ENCODE results near the gene SETD5. TPM values are rescaled to one million over a fixed set of nuclear protein-coding genes. Genes with fewer than 3 reads are reported as not detected.

The SETD5 gene
- total RNA-seq, 1 experiment from 2014 or later, result 151 TPM

- peaks cover 5% of the 10 kb centered on the region for H3K36me3 ChIP-seq (ENCODE audit: insufficient read depth, low read length, poor library complexity, severe bottlenecking)
- H3K27me3 ChIP-seq (replicated peaks; ENCODE audit: insufficient read depth, low read depth, low read length, poor library complexity), result no peaks in the 10 kb centered on the region
- H3K4me1 ChIP-seq (ENCODE audit: insufficient read depth, low read length, poor library complexity, severe bottlenecking), result peaks cover 6% of the 10 kb centered on the region
- H3K4me3 ChIP-seq (ENCODE audit: low read depth, low read length, poor library complexity, severe bottlenecking), result no peak overlapping the region
- no peak for DNase-seq (ENCODE audit: low spot score)
- intact Hi-C loops (cut with micrococcal nuclease; ENCODE audit: unreplicated experiment), result no loop called here
- BruUV-seq (replicated peaks), result no TSS peak
- H3K9me3 ChIP-seq (ENCODE audit: low read depth, low read length, poor library complexity, severe bottlenecking), result no peaks in the 10 kb centered on the region
- CTCF ChIA-PET, result no interaction called here
- H3K27ac ChIP-seq (ENCODE audit: low read depth, low read length, poor library complexity, severe bottlenecking), result no peak overlapping the region
- TF ChIP-seq EZH2 (IDR thresholded peaks at IDR 0.05; ENCODE audit: borderline replicate concordance, low read depth, low read length, poor library complexity, severe bottlenecking) (no peak), CTCF (conservative IDR thresholded peaks at IDR 0.05; ENCODE audit: low read depth, low read length) (no peak)
- POLR2A ChIA-PET (ENCODE audit: low non-redundant PET), result no interaction called here
Measured at GRCh38 chr3:9411302-9411701, 13.9 kb downstream of the SETD5 start.

DNA sequence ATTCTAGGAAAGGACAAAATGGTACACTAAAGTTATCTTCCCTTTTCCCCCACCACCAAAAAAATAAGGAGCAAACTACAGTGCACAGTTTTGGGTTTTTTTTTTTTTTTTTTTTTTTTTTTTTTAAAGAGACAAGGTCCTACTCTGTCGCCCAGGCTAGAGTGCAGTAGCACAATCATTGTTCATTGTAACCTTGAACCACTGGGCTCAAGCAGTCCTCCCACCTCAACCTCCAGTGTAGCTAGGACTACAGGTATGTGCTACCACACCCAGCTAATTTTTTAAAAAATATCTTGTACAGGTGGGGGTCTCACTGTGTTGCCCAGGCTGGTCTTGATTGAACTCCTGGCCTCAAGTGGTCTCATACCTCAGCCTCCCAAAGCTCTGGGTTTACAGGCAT, 14.9 kb downstream of the SETD5 start:
- CTCF ChIA-PET, result no interaction called here
- H3K27me3 ChIP-seq (replicated peaks; ENCODE audit: insufficient read depth, low read depth, low read length, poor library complexity), result no peaks in the 10 kb centered on the region
- peaks cover 6% of the 10 kb centered on the region for H3K4me1 ChIP-seq (ENCODE audit: insufficient read depth, low read length, poor library complexity, severe bottlenecking)
- BruUV-seq (replicated peaks), result no TSS peak
- no peak overlapping the region for H3K4me3 ChIP-seq (ENCODE audit: low read depth, low read length, poor library complexity, severe bottlenecking)
- DNase-seq (ENCODE audit: low spot score), result no peak
- no peaks in the 10 kb centered on the region for H3K9me3 ChIP-seq (ENCODE audit: low read depth, low read length, poor library complexity, severe bottlenecking)
- intact Hi-C loops (cut with micrococcal nuclease; ENCODE audit: unreplicated experiment), result no loop called here
- no peak overlapping the region for H3K27ac ChIP-seq (ENCODE audit: low read depth, low read length, poor library complexity, severe bottlenecking)
- POLR2A ChIA-PET (ENCODE audit: low non-redundant PET), result no interaction called here
- peaks cover 5% of the 10 kb centered on the region for H3K36me3 ChIP-seq (ENCODE audit: insufficient read depth, low read length, poor library complexity, severe bottlenecking)
- TF ChIP-seq CTCF (conservative IDR thresholded peaks at IDR 0.05; ENCODE audit: low read depth, low read length) (no peak), EZH2 (IDR thresholded peaks at IDR 0.05; ENCODE audit: borderline replicate concordance, low read depth, low read length, poor library complexity, severe bottlenecking) (no peak)

- no peak for DNase-seq (ENCODE audit: low spot score)
- TF ChIP-seq EZH2 (IDR thresholded peaks at IDR 0.05; ENCODE audit: borderline replicate concordance, low read depth, low read length, poor library complexity, severe bottlenecking) (no peak), CTCF (conservative IDR thresholded peaks at IDR 0.05; ENCODE audit: low read depth, low read length) (no peak)
- TSS peak; percentile 3 for BruUV-seq (replicated peaks)
- Histone ChIP-seq H3K27ac (ENCODE audit: low read depth, low read length, poor library complexity, severe bottlenecking) (no peak overlapping the region), H3K4me3 (ENCODE audit: low read depth, low read length, poor library complexity, severe bottlenecking) (no peak overlapping the region), H3K36me3 (ENCODE audit: insufficient read depth, low read length, poor library complexity, severe bottlenecking) (peaks cover 5% of the 10 kb centered on the region), H3K4me1 (ENCODE audit: insufficient read depth, low read length, poor library complexity, severe bottlenecking) (peaks cover 4% of the 10 kb centered on the region), H3K9me3 (ENCODE audit: low read depth, low read length, poor library complexity, severe bottlenecking) (no peaks in the 10 kb centered on the region), H3K27me3 (replicated peaks; ENCODE audit: insufficient read depth, low read depth, low read length, poor library complexity) (no peaks in the 10 kb centered on the region)
- POLR2A ChIA-PET (ENCODE audit: low non-redundant PET), result no interaction called here
- CTCF ChIA-PET, result no interaction called here
- intact Hi-C loops (cut with micrococcal nuclease; ENCODE audit: unreplicated experiment), result no loop called here
Measured at GRCh38 chr3:9414826-9415225, 17.4 kb downstream of the SETD5 start.

All from A673 (cell line).